Measurements from ENCODE around the gene CUEDC2.

CUEDC2 gene

GRCh38 chr10:102468683-102469082, 36.3 kb upstream of the CUEDC2 start:
- Histone ChIP-seq H4K20me1 (no peaks in the 10 kb centered on the region), H3K27me3 (no peaks in the 10 kb centered on the region), H3K4me2 (peak overlapping the region; percentile 21 to 80 (median 65); a peak in 20 of 22 replicates), H3K4me3 (no peak overlapping the region), H3K27ac (peak overlapping the region in 10 of 11 experiments; percentile 36 to 82 (median 76); a peak in 20 of 22 replicates), H3K36me3 (peaks cover 8 to 55% (median 43%) of the 10 kb centered on the region in 11 experiments; a peak in 21 of 22 replicates), H3K9me3 (replicated peaks in 1 of 11) (no peaks in the 10 kb centered on the region), H3K9ac (peak overlapping the region in 8 of 11 experiments; percentile 45 to 72 (median 60); a peak in 14 of 22 replicates), H3K4me1 (peaks cover 11 to 54% (median 43%) of the 10 kb centered on the region in 10 experiments)
- no peak for TF ChIP-seq Cebpa-rat (IDR thresholded peaks at IDR 0.05)

GRCh38 chr10:102467971-102468438, 35.6 kb upstream of the CUEDC2 start:
- no peak for TF ChIP-seq Cebpa-rat (IDR thresholded peaks at IDR 0.05)
- H3K27me3 ChIP-seq = no peaks in the 10 kb centered on the region
- peak overlapping the region in 10 of 11 experiments; percentile 0 to 82 (median 76); a peak in 15 of 22 replicates for H3K27ac ChIP-seq
- no peaks in the 10 kb centered on the region for H4K20me1 ChIP-seq
- H3K4me2 ChIP-seq = peak overlapping the region in 8 of 11 experiments; percentile 55 to 80 (median 70); a peak in 14 of 22 replicates
- H3K4me3 ChIP-seq = no peak overlapping the region
- H3K9ac ChIP-seq = peak overlapping the region in 2 of 11 experiments; percentile 45 to 62; a peak in 5 of 22 replicates
- peaks cover 18 to 61% (median 50%) of the 10 kb centered on the region in 10 experiments for H3K4me1 ChIP-seq
- H3K36me3 ChIP-seq = peaks cover 8 to 48% (median 38%) of the 10 kb centered on the region in 11 experiments; a peak in 20 of 22 replicates
- H3K9me3 ChIP-seq (replicated peaks in 1 of 11) = no peaks in the 10 kb centered on the region

- no peaks in the 10 kb centered on the region for H4K20me1 ChIP-seq
- H3K27ac ChIP-seq = peak overlapping the region in 4 of 11 experiments; percentile 14 to 79 (median 51); a peak in 5 of 22 replicates
- peak overlapping the region in 1 of 11 experiments; percentile 30; a peak in 1 of 22 replicates for H3K9ac ChIP-seq
- H3K9me3 ChIP-seq (replicated peaks in 1 of 11) = no peaks in the 10 kb centered on the region
- peaks cover 25 to 68% (median 57%) of the 10 kb centered on the region in 10 experiments for H3K4me1 ChIP-seq
- no peaks in the 10 kb centered on the region for H3K27me3 ChIP-seq
- peaks cover 8 to 41% (median 31%) of the 10 kb centered on the region in 11 experiments; a peak in 20 of 22 replicates for H3K36me3 ChIP-seq
- no peak overlapping the region for H3K4me3 ChIP-seq
- TF ChIP-seq Cebpa-rat (IDR thresholded peaks at IDR 0.05) = no peak
- peak overlapping the region in 6 of 11 experiments; percentile 55 to 80 (median 66); a peak in 10 of 22 replicates for H3K4me2 ChIP-seq
Observed at GRCh38 chr10:102467318-102467717, 34.9 kb upstream of the CUEDC2 start.

GRCh38 chr10:102465466-102465865, 33.1 kb upstream of the CUEDC2 start:
- Histone ChIP-seq H3K4me3 (no peak overlapping the region), H3K36me3 (peaks cover 0 to 23% (median 12%) of the 10 kb centered on the region in 11 experiments; a peak in 16 of 22 replicates), H3K4me2 (no peak overlapping the region), H3K27ac (no peak overlapping the region), H3K9ac (no peak overlapping the region), H3K27me3 (no peaks in the 10 kb centered on the region), H3K9me3 (replicated peaks in 1 of 11) (no peaks in the 10 kb centered on the region), H4K20me1 (no peaks in the 10 kb centered on the region; a peak in 1 of 22 replicates), H3K4me1 (peaks cover 40 to 79% (median 69%) of the 10 kb centered on the region in 10 experiments)
- no peak for TF ChIP-seq Cebpa-rat (IDR thresholded peaks at IDR 0.05)

GRCh38 chr10:102463983-102464382, 31.6 kb upstream of the CUEDC2 start:
- Histone ChIP-seq H3K4me3 (no peak overlapping the region), H3K9me3 (replicated peaks in 1 of 11) (no peaks in the 10 kb centered on the region)

GRCh38 chr10:102462512-102463054, 30.2 kb upstream of the CUEDC2 start:
- H3K4me2 ChIP-seq = peak overlapping the region; percentile 93 to 99 (median 96)
- H3K27me3 ChIP-seq = no peaks in the 10 kb centered on the region
- peak overlapping the region; percentile 33 to 84 (median 78); a peak in 18 of 22 replicates for H3K9ac ChIP-seq
- TF ChIP-seq Cebpa-rat (IDR thresholded peaks at IDR 0.05) = no peak
- no peaks in the 10 kb centered on the region for H3K9me3 ChIP-seq (replicated peaks in 1 of 11)
- peaks cover 35 to 51% (median 42%) of the 10 kb centered on the region in 10 experiments for H3K4me1 ChIP-seq
- no peaks in the 10 kb centered on the region; a peak in 1 of 22 replicates for H4K20me1 ChIP-seq
- H3K4me3 ChIP-seq = peak overlapping the region; percentile 4 to 88 (median 74); a peak in 13 of 20 replicates
- H3K27ac ChIP-seq = peak overlapping the region in 6 of 11 experiments; percentile 37 to 62 (median 48); a peak in 6 of 22 replicates
- peaks cover 0 to 11% (median 2%) of the 10 kb centered on the region in 11 experiments; a peak in 5 of 22 replicates for H3K36me3 ChIP-seq

More at GRCh38 chr10:102463983-102464382, 31.6 kb upstream of the CUEDC2 start:
- Histone ChIP-seq H3K27me3 (no peaks in the 10 kb centered on the region), H3K9ac (0 out of 22 replicates have a peak overlapping the region, but pooled peaks of 1 of the 11 experiments have one; percentile 84), H4K20me1 (no peaks in the 10 kb centered on the region; a peak in 1 of 22 replicates), H3K4me2 (peak overlapping the region; percentile 93 to 99 (median 96); a peak in 15 of 22 replicates), H3K27ac (peak overlapping the region in 1 of 11 experiments; percentile 53; a peak in 2 of 22 replicates), H3K36me3 (peaks cover 0 to 11% (median 4%) of the 10 kb centered on the region in 11 experiments; a peak in 7 of 22 replicates), H3K4me1 (peaks cover 37 to 65% (median 56%) of the 10 kb centered on the region in 10 experiments)
- no peak for TF ChIP-seq Cebpa-rat (IDR thresholded peaks at IDR 0.05)

GRCh38 chr10:102461187-102462054, 29.0 kb upstream of the CUEDC2 start:
- peaks cover 32 to 42% (median 37%) of the 10 kb centered on the region in 10 experiments for H3K4me1 ChIP-seq
- peak overlapping the region; percentile 68 to 84 (median 79) for H3K9ac ChIP-seq
- TF ChIP-seq Cebpa-rat (IDR thresholded peaks at IDR 0.05) = no peak
- no peaks in the 10 kb centered on the region; a peak in 1 of 22 replicates for H4K20me1 ChIP-seq
- peaks cover 3 to 23% (median 9%) of the 10 kb centered on the region in 11 experiments; a peak in 15 of 22 replicates for H3K36me3 ChIP-seq
- peak overlapping the region; percentile 54 to 76 (median 70); a peak in 21 of 22 replicates for H3K27ac ChIP-seq
- peak overlapping the region; percentile 67 to 88 (median 78) for H3K4me3 ChIP-seq
- no peaks in the 10 kb centered on the region for H3K9me3 ChIP-seq (replicated peaks in 1 of 11)
- no peaks in the 10 kb centered on the region for H3K27me3 ChIP-seq
- peak overlapping the region; percentile 93 to 99 (median 96) for H3K4me2 ChIP-seq

GRCh38 chr10:102460836-102461186, 28.4 kb upstream of the CUEDC2 start:
- H4K20me1 ChIP-seq = no peaks in the 10 kb centered on the region; a peak in 1 of 22 replicates
- TF ChIP-seq Cebpa-rat (IDR thresholded peaks at IDR 0.05) = no peak
- H3K4me3 ChIP-seq = peak overlapping the region; percentile 67 to 88 (median 78)
- peak overlapping the region; percentile 54 to 76 (median 70); a peak in 21 of 22 replicates for H3K27ac ChIP-seq
- H3K9ac ChIP-seq = peak overlapping the region; percentile 68 to 84 (median 79)
- H3K4me2 ChIP-seq = peak overlapping the region; percentile 93 to 99 (median 96)
- no peaks in the 10 kb centered on the region for H3K9me3 ChIP-seq (replicated peaks in 1 of 11)
- peaks cover 9 to 26% (median 15%) of the 10 kb centered on the region in 11 experiments for H3K36me3 ChIP-seq
- no peaks in the 10 kb centered on the region for H3K27me3 ChIP-seq
- peaks cover 35 to 48% (median 38%) of the 10 kb centered on the region in 10 experiments for H3K4me1 ChIP-seq

Data from BLaER1 treated with 17β-estradiol and CSF1 and Interleukin-3, amounts not matched to agents 10 nM and 100 nM (cell line).